CD4-positive, alpha-beta T cell treated with Interleukin-17A for 1 hour (primary cell): ENCODE results near the gene IL10.

Experiments used
- DNase-seq: peaks from one replicate; pipeline ENCODE4 v3.0.0-alpha.2; 2020

Gene IL10

DNA sequence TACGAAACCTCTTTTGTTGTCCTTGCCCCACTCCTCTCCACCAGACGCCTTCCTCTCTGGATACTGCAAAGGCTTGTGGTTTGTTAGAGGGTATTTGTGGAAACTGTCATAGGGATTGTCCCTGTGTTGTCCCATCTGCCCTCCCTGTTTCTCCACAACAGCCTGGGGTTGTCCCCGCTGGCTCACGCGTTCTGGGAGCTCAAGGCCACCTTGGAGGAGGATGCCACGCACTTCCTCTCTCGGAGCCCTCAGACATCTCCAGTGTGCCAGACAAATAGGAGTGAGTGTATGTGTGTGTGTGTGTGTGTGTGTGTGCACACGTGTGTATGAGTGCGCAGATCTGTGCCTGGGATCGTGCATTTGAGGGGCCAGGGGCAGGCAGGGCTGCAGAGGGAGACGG, 39.3 kb downstream of the IL10 start:
- no peak for DNase-seq

DNA sequence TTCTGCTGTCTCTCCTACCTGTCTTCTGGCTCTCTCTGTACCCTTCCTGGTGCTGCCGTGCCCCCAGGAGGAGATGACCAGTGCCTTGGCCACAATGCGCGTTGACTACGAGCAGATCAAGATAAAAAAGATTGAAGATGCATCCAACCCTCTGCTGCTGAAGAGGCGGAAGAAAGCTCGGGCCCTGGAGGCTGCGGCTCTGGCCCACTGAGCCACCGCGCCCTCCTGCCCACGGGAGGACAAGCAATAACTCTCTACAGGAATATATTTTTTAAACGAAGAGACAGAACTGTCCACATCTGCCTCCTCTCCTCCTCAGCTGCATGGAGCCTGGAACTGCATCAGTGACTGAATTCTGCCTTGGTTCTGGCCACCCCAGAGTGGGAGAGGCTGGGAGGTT, 39.8 kb downstream of the IL10 start:
- DNase-seq = no peak

DNA sequence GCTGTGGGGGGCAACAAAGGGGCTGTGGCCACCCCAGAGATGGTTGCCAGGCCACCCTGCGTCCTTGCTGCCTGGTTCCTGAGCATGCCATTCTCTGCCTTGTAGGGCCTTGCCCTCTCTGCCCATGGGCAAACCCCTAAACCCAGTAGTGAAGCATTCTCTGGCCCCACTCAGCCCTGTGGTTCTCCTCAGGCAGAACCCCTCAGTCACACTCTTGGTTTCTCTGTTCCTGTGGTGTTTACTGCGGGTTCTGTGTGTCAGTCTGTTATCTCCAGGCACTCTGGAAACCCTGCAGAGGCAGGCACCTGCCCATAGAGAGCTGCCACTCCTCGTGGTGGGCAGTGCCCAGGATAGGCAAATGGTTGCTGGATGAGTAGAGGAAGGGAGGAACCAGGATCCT, 42.8 kb downstream of the IL10 start:
- DNase-seq = no peak

DNA sequence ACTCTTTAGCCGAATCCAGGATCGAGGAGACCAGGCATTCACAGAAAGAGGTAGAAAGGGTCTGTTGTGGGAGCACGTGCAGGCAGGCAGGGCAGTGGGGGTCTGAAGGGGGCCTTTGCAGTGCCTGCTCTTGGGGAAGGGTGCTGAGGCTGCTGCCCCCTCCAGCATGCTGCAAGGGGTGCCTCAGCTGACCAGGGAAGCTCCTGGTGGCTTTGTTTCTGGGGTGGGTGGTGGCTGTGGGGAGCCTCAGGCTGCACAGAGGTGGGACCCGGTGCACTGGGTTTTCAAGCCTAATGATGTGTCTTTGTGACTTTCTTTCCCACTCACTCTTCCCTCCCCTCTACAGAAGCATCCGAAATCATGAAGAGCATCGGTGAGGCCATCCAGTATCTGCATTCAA, 43.2 kb downstream of the IL10 start:
- DNase-seq = no peak

DNA sequence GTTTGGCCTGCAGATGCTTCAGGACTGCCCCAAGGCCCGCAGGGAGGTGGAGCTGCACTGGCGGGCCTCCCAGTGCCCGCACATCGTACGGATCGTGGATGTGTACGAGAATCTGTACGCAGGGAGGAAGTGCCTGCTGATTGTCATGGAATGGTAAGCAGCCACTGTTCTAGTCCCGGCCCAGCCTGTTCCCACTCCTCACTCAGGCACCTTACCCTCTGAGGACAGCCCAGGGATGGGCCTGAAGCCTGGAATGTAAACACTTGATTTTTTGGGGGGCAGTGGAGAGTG, 43.7 kb downstream of the IL10 start:
- DNase-seq = no peak

GRCh38 chr1:206727981-206728696, 44.2 kb downstream of the IL10 start:
- DNase-seq = no peak

GRCh38 chr1:206725109-206725963, 47.0 kb downstream of the IL10 start:
- DNase-seq = peak; percentile 65

- no peak for DNase-seq
Measured at GRCh38 chr1:206723805-206724472, 48.4 kb downstream of the IL10 start.

GRCh38 chr1:206723462-206723804, 48.9 kb downstream of the IL10 start:
- DNase-seq = no peak

- DNase-seq = no peak
Measured at GRCh38 chr1:206722751-206723461, 49.4 kb downstream of the IL10 start.

DNA sequence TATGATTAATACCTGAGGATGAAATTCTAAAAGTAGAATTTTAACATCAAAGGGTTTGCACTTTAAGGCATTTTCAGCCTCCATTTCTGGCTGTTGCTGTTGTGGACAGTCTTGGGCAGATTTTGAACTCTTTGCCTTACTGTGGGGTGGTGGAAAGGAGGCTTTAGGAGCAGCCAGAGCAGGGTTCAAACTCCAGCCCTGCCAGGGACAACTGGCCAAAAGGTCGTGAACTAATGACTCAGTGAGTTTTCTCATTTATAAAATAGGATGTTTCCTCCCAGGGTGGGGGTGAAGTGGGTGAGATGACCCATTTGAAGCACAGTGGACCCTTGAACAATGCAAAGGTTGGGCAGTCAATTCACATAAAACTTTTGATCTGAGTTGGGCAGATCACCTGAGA, 50.8 kb downstream of the IL10 start:
- DNase-seq = no peak

DNA sequence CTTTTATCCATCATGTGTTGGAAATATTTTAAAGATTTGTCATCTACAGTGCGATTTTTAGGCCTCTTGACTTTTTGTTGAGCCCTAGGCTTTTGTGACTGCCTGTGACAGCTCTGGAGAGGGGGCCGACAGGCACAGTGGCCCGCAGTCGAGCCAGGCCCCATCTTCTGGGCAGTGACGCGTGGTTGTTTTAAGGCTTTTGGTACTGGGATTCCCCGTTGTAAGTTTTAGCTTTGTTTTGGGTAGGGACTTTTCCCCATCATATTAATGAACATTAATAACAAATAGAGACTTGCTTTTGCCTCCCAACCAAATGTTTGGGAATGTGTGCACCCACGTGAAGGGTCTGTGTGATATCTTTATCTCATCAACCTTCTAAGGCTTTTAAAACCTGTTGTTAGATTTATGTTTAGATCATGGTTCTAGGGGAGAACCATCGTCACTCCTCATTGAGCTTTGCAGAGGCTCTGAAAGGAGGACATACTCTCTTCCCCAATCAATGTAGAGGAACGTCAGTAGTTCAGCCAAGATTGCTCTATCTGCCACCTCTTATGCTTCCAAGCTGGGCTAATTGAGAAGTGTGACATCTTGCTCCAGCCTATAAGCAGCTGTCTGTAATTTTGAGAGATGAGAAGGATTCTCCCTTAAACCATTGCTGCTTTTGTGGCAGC, 53.0 kb downstream of the IL10 start:
- DNase-seq = no peak

- DNase-seq = no peak
Measured at GRCh38 chr1:206717674-206717989, 54.7 kb downstream of the IL10 start.
